Measurements from ENCODE around the gene WDPCP.

DNA sequence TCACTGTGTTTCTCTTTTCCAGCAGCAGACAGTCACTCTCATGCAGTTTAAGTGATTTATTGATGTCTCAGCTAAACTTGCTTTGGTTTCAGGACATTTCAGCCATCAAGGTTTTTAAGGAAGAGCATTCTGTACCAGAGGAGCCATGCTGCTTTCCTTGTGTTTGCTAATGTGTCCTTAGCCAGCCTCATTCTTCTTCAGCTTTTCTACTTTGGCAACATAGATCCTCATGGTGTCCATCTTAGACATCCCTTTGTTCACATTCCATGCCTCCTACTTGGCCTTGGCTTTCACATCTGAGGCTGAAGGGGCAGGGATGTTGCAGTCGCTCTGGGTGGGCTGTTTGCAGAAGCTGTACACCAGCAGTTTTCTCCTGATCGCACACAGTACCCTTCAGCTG lies 469.5 kb downstream of the WDPCP start:
- TF ChIP-seq, protein P1, sequence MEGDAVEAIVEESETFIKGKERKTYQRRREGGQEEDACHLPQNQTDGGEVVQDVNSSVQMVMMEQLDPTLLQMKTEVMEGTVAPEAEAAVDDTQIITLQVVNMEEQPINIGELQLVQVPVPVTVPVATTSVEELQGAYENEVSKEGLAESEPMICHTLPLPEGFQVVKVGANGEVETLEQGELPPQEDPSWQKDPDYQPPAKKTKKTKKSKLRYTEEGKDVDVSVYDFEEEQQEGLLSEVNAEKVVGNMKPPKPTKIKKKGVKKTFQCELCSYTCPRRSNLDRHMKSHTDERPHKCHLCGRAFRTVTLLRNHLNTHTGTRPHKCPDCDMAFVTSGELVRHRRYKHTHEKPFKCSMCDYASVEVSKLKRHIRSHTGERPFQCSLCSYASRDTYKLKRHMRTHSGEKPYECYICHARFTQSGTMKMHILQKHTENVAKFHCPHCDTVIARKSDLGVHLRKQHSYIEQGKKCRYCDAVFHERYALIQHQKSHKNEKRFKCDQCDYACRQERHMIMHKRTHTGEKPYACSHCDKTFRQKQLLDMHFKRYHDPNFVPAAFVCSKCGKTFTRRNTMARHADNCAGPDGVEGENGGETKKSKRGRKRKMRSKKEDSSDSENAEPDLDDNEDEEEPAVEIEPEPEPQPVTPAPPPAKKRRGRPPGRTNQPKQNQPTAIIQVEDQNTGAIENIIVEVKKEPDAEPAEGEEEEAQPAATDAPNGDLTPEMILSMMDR (IDR thresholded peaks at IDR 0.05 in 2 of 3, conservative IDR thresholded peaks at IDR 0.05 in 1 of 3; ENCODE audit: control insufficient read depth in 2 of 3, extremely low read depth in 1 of 3, insufficient read depth in 1 of 3, low read depth in 3 of 3, low read length in 3 of 3), result no peak
- no peak for TF ChIP-seq SIN3A (IDR thresholded peaks at IDR 0.05; ENCODE audit: low read depth, low read length)
- TF ChIP-seq, protein P2, sequence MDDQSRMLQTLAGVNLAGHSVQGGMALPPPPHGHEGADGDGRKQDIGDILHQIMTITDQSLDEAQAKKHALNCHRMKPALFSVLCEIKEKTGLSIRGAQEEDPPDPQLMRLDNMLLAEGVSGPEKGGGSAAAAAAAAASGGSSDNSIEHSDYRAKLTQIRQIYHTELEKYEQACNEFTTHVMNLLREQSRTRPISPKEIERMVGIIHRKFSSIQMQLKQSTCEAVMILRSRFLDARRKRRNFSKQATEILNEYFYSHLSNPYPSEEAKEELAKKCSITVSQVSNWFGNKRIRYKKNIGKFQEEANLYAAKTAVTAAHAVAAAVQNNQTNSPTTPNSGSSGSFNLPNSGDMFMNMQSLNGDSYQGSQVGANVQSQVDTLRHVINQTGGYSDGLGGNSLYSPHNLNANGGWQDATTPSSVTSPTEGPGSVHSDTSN (IDR thresholded peaks at IDR 0.05; ENCODE audit: insufficient replicate concordance, low read depth, low read length), result no peak
- no peak for TF ChIP-seq TAF1 (IDR thresholded peaks at IDR 0.05; ENCODE audit: borderline replicate concordance, low read depth, low read length)
